ENCODE results near the gene AMPD2. TPM values are rescaled to one million over a fixed set of nuclear protein-coding genes. Genes with fewer than 3 reads are reported as not detected.

AMPD2 gene
- total RNA-seq, 2 donors from 2014 or later, result 28.0 to 60.3 TPM

DNA sequence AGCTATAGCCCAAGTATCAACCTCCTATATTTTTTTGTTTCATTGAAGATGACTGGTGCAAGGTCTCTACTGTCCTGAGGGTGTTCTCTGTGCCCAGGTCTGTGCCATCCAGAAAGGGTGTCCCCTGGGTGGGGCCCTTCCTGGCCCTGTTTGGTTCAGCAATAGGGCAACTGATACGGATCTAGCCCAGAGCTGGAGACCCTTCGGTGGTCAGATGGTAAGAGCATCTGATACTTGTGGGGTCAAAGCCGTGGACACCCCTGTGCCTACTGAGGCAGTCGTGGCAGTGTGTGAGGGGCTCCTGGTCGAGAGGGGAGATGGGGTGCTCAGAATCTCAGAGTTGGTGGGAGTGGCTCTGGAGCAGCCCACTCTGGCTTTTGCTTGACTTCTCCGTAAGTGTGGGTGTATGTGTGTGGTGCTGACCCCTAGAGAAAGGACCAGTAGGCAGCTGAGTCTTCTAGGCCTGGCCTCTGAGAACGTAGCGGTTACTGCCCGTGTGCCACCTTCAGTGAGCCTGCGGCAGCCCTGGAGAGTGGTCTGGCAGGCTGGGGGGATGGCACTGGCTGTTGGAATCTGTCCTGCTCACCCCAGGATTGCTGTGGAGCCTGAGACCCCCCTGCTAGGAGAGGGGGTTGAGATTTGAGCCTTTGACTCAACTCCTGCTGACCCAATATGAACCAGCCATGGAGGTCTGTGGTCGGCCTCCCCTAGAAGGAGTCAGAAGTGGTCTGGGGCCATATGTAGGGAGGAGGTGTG, 2.7 kb downstream of the AMPD2 start:
- intact Hi-C loops (cut with DNase I), result no loop called here
- H3K27ac ChIP-seq, result no peak overlapping the region
- no peak for DNase-seq

DNA sequence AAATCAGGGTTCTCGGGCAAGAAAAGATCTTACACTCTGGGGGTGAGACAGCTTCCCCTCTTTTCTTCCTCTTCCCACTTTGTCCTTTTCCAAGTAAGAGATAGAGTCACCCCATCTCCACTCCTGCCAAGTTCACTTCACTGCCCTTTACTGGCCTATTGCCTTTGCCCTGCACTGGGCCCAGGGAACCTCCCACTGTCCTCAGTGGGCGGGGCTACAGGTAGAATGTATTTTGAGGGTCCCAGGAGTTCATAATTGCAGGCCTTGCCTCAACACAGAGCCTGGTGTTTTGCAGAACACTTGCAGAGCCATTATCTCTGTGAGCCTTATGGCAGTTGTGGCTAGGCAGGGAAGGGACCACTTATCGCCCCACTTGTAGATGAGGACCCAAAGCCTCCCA, 3.3 kb downstream of the AMPD2 start:
- Histone ChIP-seq H3K36me3 (no peaks in the 10 kb centered on the region), H3K4me3 (no peak overlapping the region), H3K9me3 (no peaks in the 10 kb centered on the region), H3K4me1 (peaks cover 15% of the 10 kb centered on the region), H3K27me3 (no peaks in the 10 kb centered on the region), H3K9ac (ENCODE audit: low read depth in 2 of 2, low read length in 2 of 2) (no peak overlapping the region), H3K27ac (no peak overlapping the region)
- intact Hi-C loops (cut with DNase I), result no loop called here
- DNase-seq, result no peak
- TF ChIP-seq, protein P1, sequence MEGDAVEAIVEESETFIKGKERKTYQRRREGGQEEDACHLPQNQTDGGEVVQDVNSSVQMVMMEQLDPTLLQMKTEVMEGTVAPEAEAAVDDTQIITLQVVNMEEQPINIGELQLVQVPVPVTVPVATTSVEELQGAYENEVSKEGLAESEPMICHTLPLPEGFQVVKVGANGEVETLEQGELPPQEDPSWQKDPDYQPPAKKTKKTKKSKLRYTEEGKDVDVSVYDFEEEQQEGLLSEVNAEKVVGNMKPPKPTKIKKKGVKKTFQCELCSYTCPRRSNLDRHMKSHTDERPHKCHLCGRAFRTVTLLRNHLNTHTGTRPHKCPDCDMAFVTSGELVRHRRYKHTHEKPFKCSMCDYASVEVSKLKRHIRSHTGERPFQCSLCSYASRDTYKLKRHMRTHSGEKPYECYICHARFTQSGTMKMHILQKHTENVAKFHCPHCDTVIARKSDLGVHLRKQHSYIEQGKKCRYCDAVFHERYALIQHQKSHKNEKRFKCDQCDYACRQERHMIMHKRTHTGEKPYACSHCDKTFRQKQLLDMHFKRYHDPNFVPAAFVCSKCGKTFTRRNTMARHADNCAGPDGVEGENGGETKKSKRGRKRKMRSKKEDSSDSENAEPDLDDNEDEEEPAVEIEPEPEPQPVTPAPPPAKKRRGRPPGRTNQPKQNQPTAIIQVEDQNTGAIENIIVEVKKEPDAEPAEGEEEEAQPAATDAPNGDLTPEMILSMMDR (IDR thresholded peaks at IDR 0.05), result no peak

More for the DNA sequence above, 2.7 kb downstream of the AMPD2 start:
- H3K4me1 ChIP-seq, result peaks cover 15% of the 10 kb centered on the region
- no peaks in the 10 kb centered on the region for H3K36me3 ChIP-seq
- H3K27me3 ChIP-seq, result no peaks in the 10 kb centered on the region
- H3K9me3 ChIP-seq, result no peaks in the 10 kb centered on the region
- H3K9ac ChIP-seq (ENCODE audit: low read depth in 2 of 2, low read length in 2 of 2), result peak overlapping the region; percentile 75 to 78
- TF ChIP-seq, protein P1 (IDR thresholded peaks at IDR 0.05), result no peak
- H3K4me3 ChIP-seq, result no peak overlapping the region

DNA sequence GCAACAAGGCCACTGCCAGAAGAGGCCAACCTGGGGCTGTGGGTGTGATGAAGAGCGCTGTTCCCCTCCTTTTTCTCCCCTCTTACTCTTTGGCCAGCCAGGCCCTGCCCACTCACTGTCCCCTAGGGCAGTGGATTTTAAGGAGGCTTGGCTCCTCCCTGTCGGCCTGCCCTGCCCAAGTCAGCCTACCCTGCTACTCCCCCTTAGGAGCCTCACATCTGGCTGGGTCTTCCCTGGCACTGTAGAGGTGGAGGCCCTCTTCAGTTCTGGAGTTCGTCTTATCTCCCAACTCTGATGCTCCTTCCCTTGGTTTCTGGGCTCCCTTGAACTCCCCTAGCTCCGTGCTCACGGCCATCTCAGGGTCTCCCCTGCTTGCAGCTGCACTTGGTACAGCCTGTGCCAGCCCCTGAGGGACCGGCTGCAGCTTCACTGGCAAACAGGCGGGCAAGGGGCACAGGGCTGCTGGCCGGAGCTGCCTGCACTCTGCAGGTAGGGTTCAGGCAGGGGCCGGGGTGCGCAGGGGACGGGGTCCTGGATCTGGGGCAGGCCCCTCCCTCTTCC, 4.0 kb downstream of the AMPD2 start:
- Histone ChIP-seq H3K9ac (ENCODE audit: low read depth in 2 of 2, low read length in 2 of 2) (peak overlapping the region in 1 of 2 donors; percentile 9), H3K9me3 (no peaks in the 10 kb centered on the region), H3K27ac (no peak overlapping the region), H3K27me3 (no peaks in the 10 kb centered on the region), H3K36me3 (no peaks in the 10 kb centered on the region), H3K4me1 (peaks cover 11% of the 10 kb centered on the region), H3K4me3 (no peak overlapping the region)
- intact Hi-C loops (cut with DNase I), result no loop called here
- TF ChIP-seq, protein P1 (IDR thresholded peaks at IDR 0.05), result no peak
- no peak for DNase-seq

DNA sequence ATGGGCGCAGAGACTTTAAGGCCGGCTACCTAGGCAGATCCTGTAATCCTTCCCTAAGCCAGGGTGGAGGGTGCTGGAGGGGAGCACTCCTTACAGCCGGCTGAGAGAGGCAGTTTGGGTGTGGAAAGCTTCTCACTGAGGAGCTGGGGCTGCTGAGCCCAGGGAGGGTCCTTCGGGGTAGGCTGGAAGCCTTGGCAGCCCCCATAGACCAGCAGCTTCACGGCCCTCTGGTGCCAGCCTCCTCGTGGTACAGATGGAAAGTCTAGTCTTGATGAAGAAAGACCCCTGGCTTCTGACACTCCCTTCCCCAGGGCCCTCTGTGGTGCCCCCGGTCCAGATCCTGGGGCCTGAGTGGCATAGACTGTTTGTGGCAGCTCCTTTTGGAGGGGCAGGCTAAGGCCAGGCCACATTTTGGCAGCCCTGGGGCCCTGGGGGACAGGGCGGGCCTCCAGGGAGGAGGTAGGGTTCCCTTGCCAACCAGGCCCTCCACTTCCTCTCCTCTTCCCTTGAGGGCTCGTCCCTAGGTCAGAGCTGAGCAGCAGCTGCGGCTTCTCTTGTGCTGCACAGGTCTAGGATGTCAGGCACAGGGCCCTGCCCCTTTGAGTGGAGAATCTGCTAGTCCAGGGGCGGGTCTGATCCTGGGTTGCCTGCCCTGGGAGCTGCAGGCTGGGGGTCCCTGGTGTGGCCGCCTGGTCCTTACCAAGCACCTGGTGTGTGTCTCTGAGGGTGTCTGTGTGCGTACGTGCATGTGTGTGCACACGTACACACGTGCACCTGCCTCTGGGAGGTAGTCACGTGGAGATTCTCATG, 4.8 kb downstream of the AMPD2 start:
- intact Hi-C loops (cut with DNase I), result no loop called here
- Histone ChIP-seq H3K4me1 (peaks cover 5% of the 10 kb centered on the region), H3K4me3 (no peak overlapping the region), H3K36me3 (no peaks in the 10 kb centered on the region), H3K27ac (no peak overlapping the region), H3K27me3 (no peaks in the 10 kb centered on the region), H3K9me3 (no peaks in the 10 kb centered on the region), H3K9ac (ENCODE audit: low read depth in 2 of 2, low read length in 2 of 2) (no peak overlapping the region)
- DNase-seq, result no peak
- TF ChIP-seq, protein P1 (IDR thresholded peaks at IDR 0.05), result no peak

DNA sequence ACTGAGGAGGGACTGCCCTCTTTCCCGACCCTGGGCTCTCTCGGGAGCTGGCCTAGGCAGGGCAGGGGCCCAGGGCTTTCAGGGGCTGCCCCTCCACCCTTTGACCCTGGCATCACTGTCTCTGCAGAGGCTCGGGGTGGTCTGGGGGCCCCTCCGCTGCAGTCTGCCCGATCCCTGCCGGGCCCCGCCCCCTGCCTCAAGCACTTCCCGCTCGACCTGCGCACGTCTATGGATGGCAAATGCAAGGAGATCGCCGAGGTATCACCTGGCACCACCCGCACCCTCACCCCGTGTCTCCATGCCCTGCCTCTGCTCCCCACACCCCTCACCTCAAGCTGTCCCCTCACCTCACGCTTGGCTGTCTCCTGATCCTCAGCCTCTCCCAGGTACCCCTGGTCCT, 5.5 kb downstream of the AMPD2 start:
- DNase-seq, result no peak
- TF ChIP-seq, protein P1 (IDR thresholded peaks at IDR 0.05), result no peak
- Histone ChIP-seq H3K4me3 (no peak overlapping the region), H3K4me1 (peaks cover 5% of the 10 kb centered on the region), H3K36me3 (no peaks in the 10 kb centered on the region), H3K27ac (no peak overlapping the region), H3K27me3 (no peaks in the 10 kb centered on the region), H3K9me3 (no peaks in the 10 kb centered on the region), H3K9ac (ENCODE audit: low read depth in 2 of 2, low read length in 2 of 2) (no peak overlapping the region)
- intact Hi-C loops (cut with DNase I), result no loop called here

Data from colonic mucosa (tissue), 4 donors.